Suppressor macrophage treated with lipopolysaccharide for 4 hours (primary cell): ENCODE measurements around the gene INAFM2.
A peak's percentile ranks its signal among the peaks of the same experiment; 100 is the strongest.

Source experiments
- DNase-seq: peaks from one replicate; pipeline ENCODE4 v3.0.0-alpha.2; 2020

INAFM2 gene

DNA sequence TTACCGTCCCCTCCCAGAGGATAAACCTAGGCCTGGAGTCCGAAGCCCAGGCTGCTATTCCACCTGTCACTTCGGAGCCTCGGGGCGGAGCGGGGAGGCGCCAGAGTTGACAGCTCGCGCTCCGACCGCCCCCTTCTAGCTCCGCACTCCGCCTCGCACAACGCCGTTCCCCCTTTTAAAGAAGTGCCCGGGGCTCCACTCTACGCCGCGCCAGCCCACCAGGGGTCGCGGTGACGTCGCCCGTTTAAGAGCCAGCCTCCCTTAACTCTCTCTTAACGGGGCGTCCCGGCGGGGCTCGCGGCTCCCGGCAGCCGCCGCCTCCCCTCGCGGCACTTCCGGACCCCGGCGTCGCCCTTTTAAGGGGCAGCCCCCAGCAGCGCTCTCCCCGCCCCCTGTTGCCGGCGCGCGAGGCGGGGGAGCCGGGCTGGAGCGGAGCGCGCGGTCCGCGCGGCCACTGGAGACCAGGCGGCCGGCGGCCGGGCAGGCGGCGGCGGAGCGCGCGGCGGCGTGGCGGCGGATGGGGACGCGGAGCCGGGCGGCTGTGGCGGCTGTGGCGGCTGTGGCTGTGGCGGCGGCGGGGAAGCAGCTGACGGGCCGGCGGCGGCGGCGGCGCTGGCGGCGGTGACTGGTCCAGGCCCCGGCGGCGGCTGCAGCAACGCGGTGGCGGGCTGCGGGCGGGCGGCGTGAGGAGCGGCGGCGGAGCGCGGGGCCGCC is at the start of gene INAFM2:
Gene INAFM2 (plus strand): TSS at position 454 of the 714 bp plus-strand sequence. CDS start 364 bp downstream, outside the sequence.
- DNase-seq: peak; percentile 93

GRCh38 chr15:40274350-40275274 is 48.9 kb upstream of the INAFM2 start:
- DNase-seq: peak; percentile 92

GRCh38 chr15:40275523-40275922 is 48.0 kb upstream of the INAFM2 start:
- no peak for DNase-seq

- DNase-seq: no peak
Measured at GRCh38 chr15:40275954-40276353, 47.5 kb upstream of the INAFM2 start.

DNA sequence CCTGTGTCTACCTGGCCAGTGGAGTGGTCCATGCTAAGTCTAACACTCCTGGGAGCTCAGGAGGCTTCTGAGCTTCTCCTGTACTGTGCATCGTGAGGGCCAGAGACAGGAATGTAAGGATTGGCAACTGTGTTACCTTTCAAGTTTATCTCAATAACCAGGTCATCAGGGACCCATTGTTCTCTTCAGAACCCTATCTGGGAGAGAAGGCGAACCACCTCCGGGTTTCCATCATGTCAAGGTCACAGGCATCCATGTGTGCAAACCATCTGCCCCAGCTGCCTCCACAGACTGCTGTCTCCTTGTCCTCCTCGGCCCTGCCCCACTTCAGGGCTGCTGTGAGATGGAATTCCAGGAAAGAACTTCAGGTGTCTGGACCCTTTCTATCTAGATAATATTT is 46.6 kb upstream of the INAFM2 start:
- DNase-seq: no peak

- DNase-seq: peak; percentile 80
Measured at GRCh38 chr15:40277471-40277870, 46.0 kb upstream of the INAFM2 start.

GRCh38 chr15:40278026-40278425 is 45.5 kb upstream of the INAFM2 start:
- DNase-seq: no peak

DNA sequence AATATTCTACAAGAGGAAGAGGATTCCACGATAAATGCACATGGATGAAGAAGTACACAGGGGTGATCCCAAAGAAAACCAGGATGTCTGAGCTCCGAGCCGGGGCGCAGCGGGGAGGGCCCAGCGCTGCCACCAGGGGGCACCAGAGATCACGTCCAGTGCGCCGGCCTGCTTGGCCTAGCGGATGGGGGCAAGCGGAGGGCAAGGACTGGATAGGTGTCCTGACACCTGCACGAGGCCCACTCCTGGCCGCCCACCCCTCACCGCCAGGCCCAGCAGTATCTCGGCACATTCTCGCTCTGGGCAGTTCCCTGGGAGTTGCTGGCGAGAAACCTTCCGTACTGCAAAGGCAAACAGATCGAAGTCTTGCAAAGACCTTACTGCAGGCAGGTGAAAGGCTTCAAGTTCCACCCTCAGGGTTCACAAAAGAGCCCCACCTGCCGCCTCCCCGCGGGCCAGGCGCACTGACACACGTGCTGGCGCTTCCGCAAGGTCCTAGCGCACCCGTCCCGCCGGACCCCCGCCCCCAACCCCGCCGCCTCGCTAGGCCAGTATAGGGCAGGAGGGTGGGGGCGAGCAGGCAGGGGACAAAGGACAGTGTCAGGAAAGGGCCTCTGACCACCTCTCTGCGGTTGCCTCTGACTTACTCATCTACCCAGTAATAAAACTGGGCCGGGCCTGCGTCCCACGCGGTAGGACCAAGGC is 43.9 kb upstream of the INAFM2 start:
- DNase-seq: peak; percentile 80

DNA sequence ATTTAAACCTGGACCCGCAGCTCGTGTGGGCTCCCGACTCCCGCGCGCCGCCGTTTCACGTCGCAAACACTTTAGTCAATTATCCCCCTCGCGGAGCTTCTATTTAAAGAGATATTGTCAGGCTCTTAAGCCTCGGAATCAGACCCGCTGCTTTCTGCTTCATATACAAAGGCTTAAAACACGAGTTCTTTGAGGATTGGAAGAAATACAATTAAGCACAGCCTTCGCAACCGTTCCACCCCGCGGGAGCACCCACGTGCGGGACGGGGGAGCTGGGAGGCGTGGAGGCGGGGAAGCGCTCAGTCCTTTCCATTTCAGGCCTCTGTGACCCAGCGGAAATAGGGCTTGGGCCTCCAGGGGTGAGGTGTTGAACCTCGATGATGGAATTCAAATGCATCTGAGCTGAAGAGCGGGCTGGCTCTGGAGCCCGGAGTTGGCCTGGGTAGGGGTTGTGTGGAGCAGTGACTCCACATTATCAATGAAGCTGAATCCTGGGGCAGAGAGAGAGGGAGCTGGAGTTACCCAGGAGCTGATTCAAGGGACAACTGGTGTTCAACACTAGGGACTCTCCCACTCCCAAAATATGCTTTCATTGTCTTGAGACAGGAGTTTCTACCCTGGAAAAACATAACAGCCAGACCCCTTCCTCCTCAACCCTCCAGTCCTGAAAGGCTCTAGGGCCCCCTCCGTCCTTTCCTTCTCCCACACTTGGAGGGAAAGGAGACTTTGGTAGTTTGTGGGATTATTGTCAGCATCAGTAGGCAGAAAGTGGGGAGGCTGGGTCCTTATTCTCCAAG is 43.0 kb upstream of the INAFM2 start:
- no peak for DNase-seq

DNA sequence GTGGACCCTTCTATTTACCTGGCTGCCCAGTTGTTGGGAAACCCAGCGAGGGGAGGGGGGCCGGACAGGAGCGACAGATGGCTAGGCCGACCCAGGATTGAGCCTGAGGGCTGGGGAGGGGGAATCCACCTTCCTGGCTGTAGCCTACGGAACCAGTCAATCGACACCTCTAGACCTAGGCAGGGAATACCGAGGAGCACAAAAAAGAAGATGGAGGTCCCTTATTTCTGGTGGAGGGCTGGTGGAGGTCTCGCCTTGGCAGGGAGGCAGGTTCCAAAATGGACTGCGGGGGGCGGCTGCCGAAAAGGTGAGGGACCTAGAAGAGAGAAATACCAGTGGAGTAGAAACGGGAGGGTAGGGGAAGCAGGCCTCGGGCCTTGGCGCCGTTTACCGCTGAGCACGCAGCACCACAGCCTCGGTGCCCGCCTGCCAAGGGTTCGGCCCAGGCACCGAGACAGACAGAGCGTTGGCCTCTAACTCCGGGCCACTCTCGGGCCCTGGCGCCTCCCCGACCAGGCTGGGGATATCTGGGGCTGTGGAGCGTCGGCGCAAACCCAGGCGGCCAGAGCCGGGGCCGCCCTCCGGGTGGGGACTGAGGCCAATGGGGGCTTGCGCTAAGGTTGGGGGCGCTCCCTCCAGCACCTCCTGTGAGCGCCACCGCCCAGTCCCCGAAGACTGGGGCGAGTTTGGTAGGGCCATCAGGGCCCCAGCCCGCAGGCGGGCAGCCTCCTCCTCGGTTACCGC is 42.3 kb upstream of the INAFM2 start:
- no peak for DNase-seq

GRCh38 chr15:40281801-40282146 is 41.7 kb upstream of the INAFM2 start:
- no peak for DNase-seq

DNA sequence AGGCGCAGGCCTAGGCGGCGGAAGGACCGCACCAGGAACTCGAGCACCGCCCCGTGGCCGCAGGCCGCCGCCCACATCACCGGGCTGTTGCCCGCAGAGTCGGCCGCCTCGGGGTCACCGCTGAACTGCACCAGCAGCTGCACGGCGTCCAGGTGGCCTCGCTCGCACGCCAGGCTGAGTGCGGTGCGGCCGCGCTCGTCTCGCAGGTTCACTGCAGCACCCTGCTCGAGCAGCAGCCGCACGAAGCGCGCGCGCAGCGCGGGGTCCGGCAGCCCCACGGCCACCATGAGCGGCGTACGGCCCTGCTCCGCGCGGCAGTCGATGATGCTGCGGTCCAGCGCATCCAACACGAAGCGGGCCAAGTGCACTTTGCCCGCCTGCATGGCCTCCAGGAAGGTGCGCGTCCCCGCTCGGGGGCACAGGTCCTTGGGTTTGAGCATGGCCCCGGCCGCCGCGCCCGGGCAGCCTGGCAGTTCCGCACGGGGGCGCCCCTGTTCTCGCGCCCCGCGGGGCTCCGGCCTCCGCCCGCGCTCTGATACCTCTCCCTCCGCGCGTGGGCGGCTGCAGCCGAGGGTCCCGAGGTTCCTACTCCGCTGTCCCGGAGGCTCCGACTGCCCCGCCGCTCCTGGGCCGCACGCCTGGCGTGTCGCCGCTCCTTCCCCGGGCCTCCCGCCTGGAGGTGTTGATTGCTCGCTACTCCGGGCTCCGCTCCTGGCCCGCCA is 41.2 kb upstream of the INAFM2 start:
- DNase-seq: peak; percentile 48

GRCh38 chr15:40282869-40283614 is 40.5 kb upstream of the INAFM2 start, which contains the start of gene ANKRD63:
ANKRD63 (minus strand) TSS chr15:40283064; CDS start chr15:40282586, 478 bp downstream.
- peak; percentile 30 for DNase-seq

DNA sequence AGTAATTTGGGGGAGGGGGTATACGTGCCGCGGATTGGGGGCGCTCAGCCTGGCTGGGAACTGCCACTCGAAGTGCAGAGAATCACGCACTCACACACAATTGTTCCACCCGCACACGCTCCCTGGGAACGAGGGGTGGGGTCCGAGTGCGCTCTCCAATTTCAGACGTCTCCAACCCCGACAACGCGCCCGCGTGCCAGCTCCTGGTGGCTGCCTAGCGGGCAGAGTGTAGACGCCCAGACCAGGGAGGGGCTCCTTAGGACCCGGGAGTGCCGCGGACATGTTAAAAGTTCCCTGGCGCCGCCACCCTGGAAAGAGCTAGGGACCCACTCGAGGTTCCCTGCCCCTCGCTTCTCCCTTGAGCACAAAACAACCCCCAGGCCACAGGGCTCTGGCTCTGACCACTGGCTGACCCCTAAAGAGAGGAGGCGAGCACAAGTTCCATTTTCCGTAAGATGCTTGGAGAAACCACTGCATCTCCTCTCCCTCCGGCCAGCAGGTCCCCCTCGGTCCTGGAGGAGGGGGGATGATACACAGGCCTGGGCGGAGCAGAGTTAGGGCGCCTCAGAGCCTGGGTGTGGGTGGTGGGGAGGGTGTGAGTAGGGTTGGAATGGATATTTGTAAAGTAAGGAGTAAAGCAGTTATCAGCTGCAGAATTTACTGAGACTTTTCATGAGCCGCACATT is 39.7 kb upstream of the INAFM2 start:
- DNase-seq: no peak

GRCh38 chr15:40285151-40285550 is 38.3 kb upstream of the INAFM2 start:
- DNase-seq: no peak

DNA sequence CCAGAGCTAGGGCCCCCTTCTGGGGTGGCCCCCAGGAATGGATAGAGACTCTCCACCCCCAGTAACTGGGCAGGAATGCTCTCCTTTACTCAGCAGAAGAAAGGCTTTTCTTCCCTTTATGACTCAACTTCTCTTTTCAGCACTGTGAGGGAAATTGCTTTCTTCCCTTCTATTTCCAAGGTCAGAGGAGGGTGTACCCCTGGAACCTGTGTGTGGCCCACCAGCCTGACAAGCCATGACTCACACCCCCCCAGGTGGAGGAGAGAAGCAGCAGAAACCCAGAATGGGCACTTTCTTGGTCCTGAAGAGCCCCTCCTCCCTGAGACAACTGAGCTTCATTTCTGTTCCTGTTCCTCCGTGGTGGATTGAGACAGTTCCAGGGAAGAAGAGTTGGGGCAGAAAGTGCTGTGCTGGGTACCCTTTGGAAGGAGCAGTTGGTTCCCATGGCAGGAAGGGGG is 37.9 kb upstream of the INAFM2 start:
- DNase-seq: peak; percentile 49

DNA sequence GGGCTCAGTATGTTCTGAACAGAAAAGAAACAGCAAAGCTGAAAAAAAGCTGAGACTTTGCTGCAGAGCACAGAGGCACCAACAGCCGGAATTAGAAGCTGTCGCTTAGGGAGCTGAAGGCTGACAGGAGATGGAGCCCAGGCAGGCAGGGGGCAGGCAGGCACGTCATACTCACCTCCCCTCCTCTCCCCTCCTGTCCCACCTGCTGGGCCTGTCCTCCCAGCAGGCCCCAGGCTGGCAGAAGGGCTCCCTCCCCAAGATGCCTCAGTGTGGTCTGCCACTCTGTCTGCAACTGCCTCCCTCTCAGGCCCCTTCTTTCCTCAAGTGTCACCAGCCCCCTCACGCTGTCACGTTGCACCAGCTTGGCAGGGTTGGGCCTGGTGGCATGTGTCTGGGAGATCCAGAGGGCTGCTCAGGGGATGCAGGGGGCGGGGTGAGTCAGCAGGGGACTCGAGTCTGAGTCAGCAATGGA is 37.4 kb upstream of the INAFM2 start:
- DNase-seq: peak; percentile 69

DNA sequence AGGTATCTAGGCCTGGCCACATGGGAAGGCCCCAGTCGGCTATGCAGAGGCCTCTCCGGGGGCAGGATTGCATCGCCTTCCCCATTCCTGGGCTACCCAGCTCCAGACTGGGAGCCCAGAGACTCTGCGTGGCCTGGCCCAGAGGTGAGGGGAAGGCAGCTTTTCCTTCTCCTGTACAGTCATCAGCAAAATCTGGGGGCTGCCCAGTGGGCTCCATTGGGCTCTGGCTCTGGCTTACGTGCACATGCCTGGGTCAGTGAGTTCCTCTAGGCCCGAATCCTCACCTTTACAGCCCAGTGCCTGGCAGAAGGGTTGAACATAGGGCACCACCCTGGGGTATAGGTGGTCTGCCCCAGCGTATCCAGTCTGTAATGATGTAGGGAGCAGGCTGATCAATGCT is 36.7 kb upstream of the INAFM2 start:
- DNase-seq: no peak

GRCh38 chr15:40287505-40287904 is 36.0 kb upstream of the INAFM2 start:
- peak; percentile 73 for DNase-seq
